ENCODE results near the gene NTSR1.

Gene NTSR1

DNA sequence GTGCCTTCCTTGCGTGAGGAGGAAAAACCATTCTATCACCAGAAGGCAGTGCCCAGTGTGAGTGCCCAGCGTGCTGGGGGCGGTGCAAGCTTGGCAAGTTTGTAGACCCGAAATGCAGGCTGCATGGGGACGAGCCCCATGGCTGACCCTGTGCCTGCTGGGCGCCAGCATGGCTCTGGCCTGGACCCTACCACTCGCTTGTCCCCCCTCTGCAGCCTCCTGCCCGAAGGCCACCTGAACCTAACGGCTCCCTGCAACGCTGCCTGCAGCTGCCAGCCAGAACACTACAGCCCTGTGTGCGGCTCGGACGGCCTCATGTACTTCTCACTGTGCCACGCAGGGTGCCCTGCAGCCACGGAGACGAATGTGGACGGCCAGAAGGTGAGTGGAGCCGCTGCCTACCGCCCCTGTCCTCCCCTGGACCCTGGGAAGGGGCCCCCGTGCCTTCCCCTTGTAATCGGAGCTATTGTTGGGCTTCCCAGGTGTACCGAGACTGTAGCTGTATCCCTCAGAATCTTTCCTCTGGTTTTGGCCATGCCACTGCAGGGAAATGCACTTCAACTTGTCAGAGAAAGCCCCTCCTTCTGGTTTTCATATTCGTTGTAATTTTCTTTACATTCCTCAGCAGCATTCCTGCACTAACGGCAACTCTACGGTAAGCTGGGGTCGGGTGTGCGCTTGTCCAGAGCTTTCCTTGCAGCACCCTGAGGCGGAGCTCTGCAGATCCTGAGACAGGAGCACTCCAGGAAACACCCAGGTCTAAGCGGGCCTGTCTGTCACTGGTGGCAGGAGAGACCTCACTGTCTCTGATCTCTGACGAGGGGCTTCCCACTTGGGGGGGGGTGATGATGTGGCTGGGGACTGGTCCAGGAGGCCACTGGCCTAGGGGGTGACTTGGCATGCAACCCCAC lies 40.9 kb upstream of the NTSR1 start:
- H3K4me3 ChIP-seq (replicated peaks in 1 of 2; ENCODE audit: low read depth in 2 of 2, low read length in 2 of 2): no peak overlapping the region
- TF ChIP-seq, protein P1, sequence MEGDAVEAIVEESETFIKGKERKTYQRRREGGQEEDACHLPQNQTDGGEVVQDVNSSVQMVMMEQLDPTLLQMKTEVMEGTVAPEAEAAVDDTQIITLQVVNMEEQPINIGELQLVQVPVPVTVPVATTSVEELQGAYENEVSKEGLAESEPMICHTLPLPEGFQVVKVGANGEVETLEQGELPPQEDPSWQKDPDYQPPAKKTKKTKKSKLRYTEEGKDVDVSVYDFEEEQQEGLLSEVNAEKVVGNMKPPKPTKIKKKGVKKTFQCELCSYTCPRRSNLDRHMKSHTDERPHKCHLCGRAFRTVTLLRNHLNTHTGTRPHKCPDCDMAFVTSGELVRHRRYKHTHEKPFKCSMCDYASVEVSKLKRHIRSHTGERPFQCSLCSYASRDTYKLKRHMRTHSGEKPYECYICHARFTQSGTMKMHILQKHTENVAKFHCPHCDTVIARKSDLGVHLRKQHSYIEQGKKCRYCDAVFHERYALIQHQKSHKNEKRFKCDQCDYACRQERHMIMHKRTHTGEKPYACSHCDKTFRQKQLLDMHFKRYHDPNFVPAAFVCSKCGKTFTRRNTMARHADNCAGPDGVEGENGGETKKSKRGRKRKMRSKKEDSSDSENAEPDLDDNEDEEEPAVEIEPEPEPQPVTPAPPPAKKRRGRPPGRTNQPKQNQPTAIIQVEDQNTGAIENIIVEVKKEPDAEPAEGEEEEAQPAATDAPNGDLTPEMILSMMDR (IDR thresholded peaks at IDR 0.05; ENCODE audit: low read depth, low read length): no peak
- no peak for DNase-seq (ENCODE audit: low read depth in 2 of 2)

DNA sequence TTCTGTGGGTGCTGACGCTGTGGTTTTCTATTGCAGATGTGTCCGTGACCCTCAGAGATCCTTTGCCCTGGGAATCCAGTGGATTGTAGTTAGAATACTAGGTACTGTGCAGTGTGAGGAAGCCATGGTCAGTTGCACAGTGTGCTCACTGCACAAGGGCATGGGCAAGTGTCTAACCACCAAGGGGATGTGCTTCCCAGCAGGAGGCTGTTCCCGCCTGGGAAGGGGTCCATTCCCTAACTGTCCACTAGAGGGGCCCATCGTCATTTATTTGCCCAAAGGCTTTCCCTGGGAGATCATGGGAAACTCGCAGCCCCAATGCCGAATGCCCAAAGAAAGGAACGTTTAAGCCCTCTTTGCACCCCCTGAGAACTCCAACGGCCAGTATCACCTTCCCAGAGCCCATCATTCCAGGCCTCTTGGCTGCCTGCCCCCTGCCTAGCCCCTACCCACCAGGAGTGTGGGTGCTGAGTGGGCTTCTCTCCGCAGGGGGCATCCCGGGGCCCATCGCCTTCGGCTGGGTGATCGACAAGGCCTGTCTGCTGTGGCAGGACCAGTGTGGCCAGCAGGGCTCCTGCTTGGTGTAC lies 40.1 kb upstream of the NTSR1 start:
- no peak overlapping the region for H3K4me3 ChIP-seq (replicated peaks in 1 of 2; ENCODE audit: low read depth in 2 of 2, low read length in 2 of 2)
- DNase-seq (ENCODE audit: low read depth in 2 of 2): peak; percentile 80 to 86
- TF ChIP-seq, protein P1 (IDR thresholded peaks at IDR 0.05; ENCODE audit: low read depth, low read length): peak; percentile 87

DNA sequence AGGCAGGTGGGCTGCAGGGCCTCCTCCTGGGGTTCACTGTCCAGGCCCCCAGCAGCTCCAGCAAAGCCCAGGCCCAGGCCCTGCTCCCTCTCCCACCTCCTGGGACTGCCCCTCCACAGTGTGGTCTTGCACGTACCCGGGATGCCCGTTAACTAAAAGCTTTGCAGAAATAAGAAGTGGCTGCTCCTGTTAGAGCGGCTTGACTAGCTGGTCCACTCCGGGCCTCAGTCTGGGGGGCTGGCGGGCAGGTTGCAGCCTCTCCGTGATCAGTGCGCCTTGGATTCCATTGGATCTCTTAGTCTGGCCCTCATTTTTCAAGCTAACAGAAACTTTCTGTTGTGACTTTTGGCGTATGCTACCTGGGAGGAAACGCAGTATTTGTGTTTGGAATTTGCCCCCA lies 39.4 kb upstream of the NTSR1 start:
- H3K4me3 ChIP-seq (replicated peaks in 1 of 2; ENCODE audit: low read depth in 2 of 2, low read length in 2 of 2): no peak overlapping the region
- DNase-seq (ENCODE audit: low read depth in 2 of 2): no peak
- TF ChIP-seq, protein P1 (IDR thresholded peaks at IDR 0.05; ENCODE audit: low read depth, low read length): no peak

DNA sequence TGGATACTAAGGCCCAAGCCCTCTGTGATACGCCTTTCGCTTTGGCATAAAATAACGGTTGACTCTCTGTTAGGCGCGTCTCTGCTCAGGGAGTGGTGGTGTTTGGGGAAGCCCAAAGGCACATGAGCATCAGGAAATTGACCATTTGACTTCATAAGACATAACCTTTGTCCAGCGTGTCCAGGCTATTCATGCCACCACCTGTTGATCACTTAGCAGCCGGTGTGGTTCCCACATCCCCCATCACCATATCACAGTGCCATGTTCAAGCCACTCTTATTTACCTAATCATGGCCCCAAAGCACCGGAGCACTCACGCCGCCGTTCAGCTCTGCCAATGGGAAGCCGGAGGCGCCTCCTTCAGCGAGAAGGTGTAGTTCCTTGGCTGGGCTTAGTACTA lies 38.5 kb upstream of the NTSR1 start:
- DNase-seq (ENCODE audit: low read depth in 2 of 2): no peak
- no peak overlapping the region for H3K4me3 ChIP-seq (replicated peaks in 1 of 2; ENCODE audit: low read depth in 2 of 2, low read length in 2 of 2)
- TF ChIP-seq, protein P1 (IDR thresholded peaks at IDR 0.05; ENCODE audit: low read depth, low read length): no peak

DNA sequence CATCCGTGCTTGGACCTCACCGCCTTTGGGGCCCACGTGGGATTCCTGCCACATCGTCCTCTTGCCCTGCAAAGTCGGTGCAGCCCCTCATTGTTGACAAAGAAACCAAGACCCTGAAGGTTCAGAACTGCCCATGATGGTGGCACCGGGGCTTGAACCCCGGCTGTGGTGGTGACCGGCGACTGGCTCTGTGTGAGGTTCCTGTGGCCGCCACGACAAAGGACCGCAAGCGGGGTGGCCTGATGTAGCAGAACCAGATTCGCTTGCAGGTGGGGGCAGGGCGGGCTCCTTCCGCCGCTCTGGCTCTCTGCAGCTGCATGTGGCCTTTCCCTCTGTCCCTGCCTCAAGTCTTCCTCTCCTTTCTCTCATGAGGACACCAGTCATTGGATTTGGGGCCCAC lies 37.6 kb upstream of the NTSR1 start:
- TF ChIP-seq, protein P1 (IDR thresholded peaks at IDR 0.05; ENCODE audit: low read depth, low read length): no peak
- H3K4me3 ChIP-seq (replicated peaks in 1 of 2; ENCODE audit: low read depth in 2 of 2, low read length in 2 of 2): no peak overlapping the region
- no peak for DNase-seq (ENCODE audit: low read depth in 2 of 2)

DNA sequence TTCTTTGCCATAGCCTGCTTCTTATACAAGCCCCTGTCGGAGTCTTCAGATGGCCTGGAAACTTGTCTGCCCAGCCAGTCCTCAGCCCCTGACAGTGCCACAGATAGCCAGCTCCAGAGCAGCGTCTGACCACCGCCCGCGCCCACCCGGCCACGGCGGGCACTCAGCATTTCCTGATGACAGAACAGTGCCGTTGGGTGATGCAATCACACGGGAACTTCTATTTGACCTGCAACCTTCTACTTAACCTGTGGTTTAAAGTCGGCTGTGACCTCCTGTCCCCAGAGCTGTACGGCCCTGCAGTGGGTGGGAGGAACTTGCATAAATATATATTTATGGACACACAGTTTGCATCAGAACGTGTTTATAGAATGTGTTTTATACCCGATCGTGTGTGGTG lies 36.9 kb upstream of the NTSR1 start:
- TF ChIP-seq, protein P1 (IDR thresholded peaks at IDR 0.05; ENCODE audit: low read depth, low read length): no peak
- H3K4me3 ChIP-seq (replicated peaks in 1 of 2; ENCODE audit: low read depth in 2 of 2, low read length in 2 of 2): no peak overlapping the region
- DNase-seq (ENCODE audit: low read depth in 2 of 2): no peak
